Effector memory CD4-positive, alpha-beta T cell (primary cell): ENCODE measurements around the gene GPATCH8.

Experiments
- DNase-seq, 3 donors: peaks; one replicate each; pipeline ENCODE4 v3.0.0-alpha.2; 2020
- H3K27ac ChIP-seq: 2 replicates; pipeline ENCODE4 v1.7.0; 2013; ENCODE audit warnings: mild to moderate bottlenecking, low read length, moderate library complexity; ENCODE audit not compliant: insufficient read depth, poor library complexity, severe bottlenecking
- H3K27me3 ChIP-seq: replicated peaks from 2 replicates; pipeline ENCODE4 v1.7.0; 2013; ENCODE audit warnings: mild to moderate bottlenecking, low read length; ENCODE audit not compliant: insufficient read depth, control insufficient read depth, poor library complexity, severe bottlenecking
- H3K36me3 ChIP-seq: 2 replicates; pipeline ENCODE4 v1.7.0; 2013; ENCODE audit warnings: mild to moderate bottlenecking, low read length, moderate library complexity; ENCODE audit not compliant: control insufficient read depth, insufficient read depth
- H3K4me1 ChIP-seq: 2 replicates; pipeline ENCODE4 v1.7.0; 2013; ENCODE audit warnings: low read length, mild to moderate bottlenecking; ENCODE audit not compliant: control insufficient read depth, insufficient read depth, poor library complexity, severe bottlenecking
- H3K4me3 ChIP-seq: 2 replicates; pipeline ENCODE4 v1.7.0; 2013; ENCODE audit warnings: low read length, low read depth, mild to moderate bottlenecking; ENCODE audit not compliant: insufficient read depth, poor library complexity, severe bottlenecking
- H3K9me3 ChIP-seq: 2 replicates; pipeline ENCODE4 v1.7.0; 2013; ENCODE audit warnings: mild to moderate bottlenecking, low read length, moderate library complexity; ENCODE audit not compliant: control insufficient read depth

GPATCH8 gene

GRCh38 chr17:44465276-44465675 lies 37.9 kb downstream of the GPATCH8 start:
- Histone ChIP-seq H3K27me3 (no peaks in the 10 kb centered on the region), H3K4me1 (no peaks in the 10 kb centered on the region), H3K27ac (no peak overlapping the region), H3K36me3 (peaks cover 10% of the 10 kb centered on the region), H3K4me3 (no peak overlapping the region), H3K9me3 (no peaks in the 10 kb centered on the region)
- DNase-seq: no peak

- Histone ChIP-seq H3K27me3 (no peaks in the 10 kb centered on the region), H3K27ac (no peak overlapping the region), H3K36me3 (peaks cover 14% of the 10 kb centered on the region), H3K4me3 (no peak overlapping the region), H3K9me3 (no peaks in the 10 kb centered on the region), H3K4me1 (no peaks in the 10 kb centered on the region)
- no peak for DNase-seq
Observed at GRCh38 chr17:44464037-44464436, 39.2 kb downstream of the GPATCH8 start.

GRCh38 chr17:44451832-44452231 lies 51.4 kb downstream of the GPATCH8 start:
- no peak overlapping the region for H3K27ac ChIP-seq
- no peaks in the 10 kb centered on the region for H3K27me3 ChIP-seq
- no peak for DNase-seq
- H3K4me1 ChIP-seq: no peaks in the 10 kb centered on the region
- peaks cover 4% of the 10 kb centered on the region for H3K36me3 ChIP-seq
- H3K9me3 ChIP-seq: no peaks in the 10 kb centered on the region
- H3K4me3 ChIP-seq: no peak overlapping the region

- DNase-seq: no peak
- Histone ChIP-seq H3K9me3 (no peaks in the 10 kb centered on the region), H3K27ac (no peak overlapping the region), H3K27me3 (no peaks in the 10 kb centered on the region), H3K36me3 (peaks cover 4% of the 10 kb centered on the region), H3K4me3 (no peak overlapping the region), H3K4me1 (no peaks in the 10 kb centered on the region)
Observed at GRCh38 chr17:44451016-44451627, 52.1 kb downstream of the GPATCH8 start.

- Histone ChIP-seq H3K27me3 (no peaks in the 10 kb centered on the region), H3K9me3 (no peaks in the 10 kb centered on the region), H3K27ac (no peak overlapping the region), H3K36me3 (peaks cover 4% of the 10 kb centered on the region), H3K4me1 (no peaks in the 10 kb centered on the region), H3K4me3 (no peak overlapping the region)
- DNase-seq: no peak
Observed at GRCh38 chr17:44448412-44448811, 54.8 kb downstream of the GPATCH8 start.

GRCh38 chr17:44444735-44445105 lies 58.5 kb downstream of the GPATCH8 start:
- DNase-seq: no peak
- Histone ChIP-seq H3K36me3 (no peaks in the 10 kb centered on the region), H3K9me3 (no peaks in the 10 kb centered on the region), H3K4me3 (no peak overlapping the region), H3K4me1 (no peaks in the 10 kb centered on the region), H3K27ac (no peak overlapping the region), H3K27me3 (no peaks in the 10 kb centered on the region)

- H3K4me3 ChIP-seq: no peak overlapping the region
- H3K9me3 ChIP-seq: no peaks in the 10 kb centered on the region
- peaks cover 5% of the 10 kb centered on the region for H3K4me1 ChIP-seq
- no peak for DNase-seq
- no peak overlapping the region for H3K27ac ChIP-seq
- H3K36me3 ChIP-seq: peaks cover 2% of the 10 kb centered on the region
- no peaks in the 10 kb centered on the region for H3K27me3 ChIP-seq
Observed at GRCh38 chr17:44442806-44443205, 60.4 kb downstream of the GPATCH8 start.

GRCh38 chr17:44439168-44439567 lies 64.0 kb downstream of the GPATCH8 start:
- no peak overlapping the region for H3K4me3 ChIP-seq
- no peaks in the 10 kb centered on the region for H3K9me3 ChIP-seq
- H3K36me3 ChIP-seq: peaks cover 18% of the 10 kb centered on the region
- no peak for DNase-seq
- H3K4me1 ChIP-seq: peaks cover 5% of the 10 kb centered on the region
- no peak overlapping the region for H3K27ac ChIP-seq
- H3K27me3 ChIP-seq: no peaks in the 10 kb centered on the region

DNA sequence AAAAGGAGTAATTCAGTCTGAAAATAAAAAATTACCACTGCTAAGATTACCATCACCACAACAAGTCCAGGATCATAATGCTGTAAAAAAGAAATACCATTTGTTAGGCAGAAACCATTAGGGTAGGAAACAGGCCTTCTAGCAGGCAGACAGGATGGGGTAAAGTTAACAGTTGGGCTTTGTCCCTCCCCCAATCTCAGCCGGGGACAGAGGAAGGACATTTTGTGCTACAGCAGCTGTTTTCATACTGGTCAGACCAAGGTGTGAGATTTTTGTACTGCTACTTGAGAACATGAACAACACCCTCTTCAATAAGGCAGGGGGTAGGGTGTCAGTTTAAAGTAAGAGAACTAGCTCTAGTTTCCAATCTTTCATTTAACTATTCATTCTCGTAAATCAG lies 64.6 kb downstream of the GPATCH8 start:
- H3K9me3 ChIP-seq: no peaks in the 10 kb centered on the region
- no peak overlapping the region for H3K27ac ChIP-seq
- H3K36me3 ChIP-seq: peaks cover 20% of the 10 kb centered on the region
- DNase-seq: no peak
- no peaks in the 10 kb centered on the region for H3K27me3 ChIP-seq
- peaks cover 5% of the 10 kb centered on the region for H3K4me1 ChIP-seq
- H3K4me3 ChIP-seq: no peak overlapping the region

DNA sequence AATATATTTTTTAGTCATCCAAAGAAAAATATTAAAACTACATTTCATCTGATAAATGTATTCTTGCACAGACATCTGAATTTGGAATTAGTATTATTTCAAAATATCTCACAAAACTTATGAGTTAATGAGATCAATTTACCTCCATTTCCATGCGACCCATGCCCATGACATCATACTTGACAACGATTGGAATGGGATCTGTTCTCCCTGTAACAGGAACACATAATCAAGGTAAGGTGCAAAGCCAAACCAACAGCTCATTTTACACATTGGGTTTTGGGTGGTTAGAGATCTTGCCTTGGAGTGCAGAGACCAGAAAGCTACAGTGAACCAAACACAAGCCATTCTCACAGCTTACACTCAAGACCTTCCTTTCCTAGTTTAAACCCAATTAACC lies 66.9 kb downstream of the GPATCH8 start:
- peaks cover 5% of the 10 kb centered on the region for H3K4me1 ChIP-seq
- no peak overlapping the region for H3K4me3 ChIP-seq
- H3K27ac ChIP-seq: no peak overlapping the region
- H3K9me3 ChIP-seq: no peaks in the 10 kb centered on the region
- H3K36me3 ChIP-seq: peaks cover 30% of the 10 kb centered on the region
- no peaks in the 10 kb centered on the region for H3K27me3 ChIP-seq
- no peak for DNase-seq
